Muscle of back (tissue), 11 donors: ENCODE data around the gene NBPF6. TPM values are rescaled to one million over a fixed set of nuclear protein-coding genes. Genes with fewer than 3 reads are reported as not detected.
A peak's percentile ranks its signal among the peaks of the same experiment; 100 is the strongest.
"Not testable (repeated sequence)": the region's sequence is repeated elsewhere in the genome, so short reads cannot be mapped to it uniquely, and the experiment has no call there.

Source experiments
- DNase-seq, 3 donors: peaks; one replicate each; pipeline versions ENCODE4 v3.0.0 to v3.0.0-alpha.2; 2013
- polyA plus RNA-seq, 10 donors: library from polyadenylated mRNA; unstranded; fragments of 120-200 nt; gene quantifications; one replicate each; pipeline ENCODE4 v1.2.1, GENCODE V29; 2013; ENCODE audit not compliant: insufficient read length in 10 of 10

The NBPF6 gene
- polyA plus RNA-seq, 10 donors: not detected

DNA sequence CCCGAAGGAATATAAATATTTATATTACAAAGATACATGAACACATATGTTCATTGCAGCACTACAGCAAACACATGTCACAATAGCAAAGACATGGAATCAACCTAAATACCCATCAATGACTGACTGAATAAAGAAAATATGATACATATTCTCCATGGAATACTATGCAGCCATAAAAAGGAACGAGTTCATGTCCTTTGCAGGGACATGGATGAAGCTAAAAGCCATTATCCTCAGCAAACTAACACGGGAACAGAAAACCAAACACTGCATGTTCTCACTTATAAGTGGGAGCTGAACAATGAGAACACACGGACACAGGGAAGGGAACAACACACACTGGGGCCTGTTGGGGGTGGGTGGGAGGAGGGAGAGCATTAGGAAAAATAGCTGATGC is 46.7 kb downstream of the NBPF6 start:
- not testable (repeated sequence) for DNase-seq

GRCh38 chr1:108502138-108502537 is 52.0 kb downstream of the NBPF6 start:
- no peak for DNase-seq

GRCh38 chr1:108502624-108503023 is 52.5 kb downstream of the NBPF6 start:
- DNase-seq: no peak

GRCh38 chr1:108503062-108503733 is 53.1 kb downstream of the NBPF6 start:
- DNase-seq: peak in 2 of 3 donors; percentile 7 to 61

DNA sequence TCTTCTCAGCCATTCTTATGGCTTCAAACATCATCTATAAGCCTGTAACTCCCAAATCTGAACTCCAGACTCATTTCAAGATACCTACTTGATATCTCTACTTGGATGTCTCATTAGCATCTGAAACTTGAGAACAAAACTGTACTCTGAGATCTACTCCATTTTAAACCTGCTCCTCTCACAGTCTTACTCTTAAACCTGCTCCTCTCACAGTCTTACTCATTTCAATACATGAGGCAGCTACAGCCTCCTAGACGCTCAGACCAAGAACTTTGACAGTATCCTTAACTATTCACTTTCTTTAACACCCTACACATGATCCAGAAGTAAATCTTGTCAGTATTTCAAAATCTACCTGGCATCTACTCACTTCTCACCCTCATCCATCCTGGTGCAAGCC is 54.3 kb downstream of the NBPF6 start:
- DNase-seq: no peak

- no peak for DNase-seq
These were observed 55.6 kb downstream of the NBPF6 start for GRCh38 chr1:108505763-108506070.

- no peak for DNase-seq
These were observed 61.6 kb downstream of the NBPF6 start for GRCh38 chr1:108511764-108512163.

- DNase-seq: peak; percentile 26 to 48 (median 36)
These were observed 62.3 kb downstream of the NBPF6 start for GRCh38 chr1:108512239-108513043.

DNA sequence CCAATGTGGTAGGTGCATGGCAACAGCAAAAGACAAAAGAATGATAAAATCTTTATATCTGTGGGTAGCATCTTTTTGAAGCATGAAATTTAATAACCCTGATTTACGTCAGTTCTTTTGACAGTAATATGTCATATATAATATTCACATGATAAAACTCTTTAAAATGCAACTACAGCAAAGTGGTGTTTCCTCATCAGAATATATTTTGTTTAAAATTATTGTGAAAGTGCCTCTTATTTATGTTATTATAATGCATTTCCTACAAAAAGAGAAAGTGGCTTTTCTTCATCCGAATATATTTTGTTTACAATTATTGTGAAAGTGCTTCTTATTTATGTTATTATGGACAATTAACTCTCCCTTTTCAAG is 62.9 kb downstream of the NBPF6 start:
- DNase-seq: no peak

DNA sequence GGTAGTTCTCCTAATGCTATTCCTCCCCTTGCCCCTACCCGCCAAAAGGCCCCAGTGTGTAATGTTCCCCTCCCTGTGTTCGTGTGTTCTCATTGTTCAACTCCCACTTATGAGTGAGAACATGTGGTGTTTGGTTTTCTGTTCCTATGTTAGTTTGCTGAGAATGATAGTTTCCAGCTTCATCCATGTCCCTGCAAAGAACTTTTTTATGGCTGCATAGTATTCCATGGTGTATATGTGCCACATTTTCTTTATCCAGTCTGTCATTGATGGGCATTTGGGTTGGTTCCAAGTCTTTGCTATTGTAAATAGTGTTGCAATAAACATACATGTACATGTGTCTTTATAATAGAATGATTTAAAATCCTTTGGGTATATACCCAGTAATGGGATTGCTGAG is 63.8 kb downstream of the NBPF6 start:
- DNase-seq: not testable (repeated sequence)

DNA sequence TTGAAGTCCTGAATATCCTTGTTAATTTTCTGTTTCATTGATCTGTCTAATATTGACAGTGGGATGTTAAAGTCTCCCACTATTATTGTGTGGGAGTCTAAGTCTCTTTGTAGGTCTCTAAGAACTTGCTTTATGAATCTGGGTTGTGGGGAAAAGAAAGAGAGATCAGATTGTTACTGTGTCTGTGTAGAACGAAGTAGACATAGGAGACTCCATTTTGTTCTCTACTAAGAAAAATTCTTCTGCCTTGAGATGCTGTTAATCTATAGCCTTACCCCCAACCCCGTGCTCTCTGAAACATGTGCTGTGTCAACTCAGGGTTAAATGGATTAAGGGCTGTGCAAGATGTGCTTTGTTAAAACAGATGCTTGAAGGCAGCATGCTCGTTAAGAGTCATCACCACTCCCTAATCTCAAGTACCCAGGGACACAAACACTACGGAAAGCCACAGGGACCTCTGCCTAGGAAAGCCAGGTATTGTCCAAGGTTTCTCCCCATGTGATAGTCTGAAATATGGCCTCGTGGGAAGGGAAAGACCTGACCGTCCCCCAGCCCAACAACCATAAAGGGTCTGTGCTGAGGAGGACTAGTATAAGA is 67.3 kb downstream of the NBPF6 start:
- DNase-seq: not testable (repeated sequence)

Other genes starting within 250 kb of the NBPF6 start
- gene SLC25A24, start 250.0 kb upstream of the NBPF6 start, polyA plus RNA-seq: 10 to 100 TPM; 32.6 to 59.9 (median 44.9) TPM
- gene NBPF4, start 206.3 kb upstream of the NBPF6 start, polyA plus RNA-seq: under 1 TPM in 1 of 10 donors, not detected in 9; 0.07 TPM
- gene EEIG2, start 109.8 kb downstream of the NBPF6 start, polyA plus RNA-seq: 10 to 100 TPM; 13.1 to 16.8 (median 14.5) TPM
- 10 to 100 TPM; 17.1 to 24.1 (median 19.9) TPM for gene HENMT1, start 210.8 kb downstream of the NBPF6 start, polyA plus RNA-seq
- gene PRPF38B, start 242.0 kb downstream of the NBPF6 start, polyA plus RNA-seq: 10 to 100 TPM; 35.1 to 54.2 (median 42.8) TPM